Adipose tissue (tissue), 3 donors: ENCODE results near the gene ZNF513. TPM values are rescaled to one million over a fixed set of nuclear protein-coding genes. Genes with fewer than 3 reads are reported as not detected.
"Not testable (repeated sequence)": the region's sequence is repeated elsewhere in the genome, so short reads cannot be mapped to it uniquely, and the experiment has no call there.

Source experiments
- H3K27ac ChIP-seq: one replicate; pipeline ENCODE4 v1.5.1; 2013; ENCODE audit warnings: low read depth, low read length
- WGBS, 3 donors: extraction: QIAGEN DNeasy Blood & Tissue Kit; methylation state at CpG; one replicate each; pipeline ENCODE4 v1.1.7; 2013; 5-methylcytosine and 5-hydroxymethylcytosine counted together
- polyA plus RNA-seq, 3 donors: library from polyadenylated mRNA; stranded (reverse); fragments of 200-250 nt; gene quantifications; one replicate each; pipeline ENCODE4 v1.2.3, GENCODE V29; 2013
- donor health status: healthy with polysubstance abuse.
- donor health status: Bipolar disorder and iron deficiency.
- donor health status: healthy.

ZNF513 gene
- polyA plus RNA-seq = 10 to 100 TPM in 2 of 3 donors, 1 to 10 TPM in 1; 8.6 to 19.9 (median 12.5) TPM

GRCh38 chr2:27380626-27381545 is at the start of gene ZNF513:
ZNF513 (minus strand) TSS chr2:27380734; CDS start chr2:27380526, 208 bp downstream.
- WGBS, 3 donors = 12 to 15% (median 14%) methylated on average over 63 to 67 of the region's 67 CpGs
- H3K27ac ChIP-seq = peak within 1 kb of the TSS; percentile 58

GRCh38 chr2:27428978-27429541 is 48.5 kb upstream of the ZNF513 start:
- WGBS, 3 donors = 0 to 1% (median 0%) methylated on average over 40 to 51 of the region's 51 CpGs
- H3K27ac ChIP-seq = peak overlapping the region; percentile 51

- WGBS, 3 donors = 0% methylated on average over 54 to 75 of the region's 75 CpGs
- H3K27ac ChIP-seq = peak within 1 kb of the TSS; percentile 51
These were observed 47.9 kb upstream of the ZNF513 start, which contains the start of gene NRBP1 for GRCh38 chr2:27428213-27428977. NRBP1 (plus strand) TSS chr2:27428631; CDS start chr2:27433274, 4,643 bp downstream.

GRCh38 chr2:27427863-27428212 is 47.3 kb upstream of the ZNF513 start:
- WGBS, 3 donors = 6 to 15% (median 14%) methylated on average over 7 of the region's 7 CpGs
- no peak overlapping the region for H3K27ac ChIP-seq

GRCh38 chr2:27425039-27425438 is 44.5 kb upstream of the ZNF513 start:
- H3K27ac ChIP-seq = not testable (repeated sequence)
- 69 to 94% (median 91%) methylated on average over 10 of the region's 10 CpGs for WGBS, 3 donors

GRCh38 chr2:27422958-27423357 is 42.4 kb upstream of the ZNF513 start:
- H3K27ac ChIP-seq = no peak overlapping the region
- WGBS, 3 donors = 94 to 97% (median 96%) methylated on average over 3 of the region's 3 CpGs

- 78 to 89% (median 87%) methylated on average over 4 of the region's 4 CpGs for WGBS, 3 donors
These were observed 41.2 kb upstream of the ZNF513 start for GRCh38 chr2:27421660-27422250.

GRCh38 chr2:27420996-27421395 is 40.5 kb upstream of the ZNF513 start:
- no peak overlapping the region for H3K27ac ChIP-seq

More at GRCh38 chr2:27421660-27422250, 41.2 kb upstream of the ZNF513 start:
- H3K27ac ChIP-seq = no peak overlapping the region

GRCh38 chr2:27416151-27416550 is 35.6 kb upstream of the ZNF513 start:
- no peak overlapping the region for H3K27ac ChIP-seq
- 94 to 95% (median 94%) methylated on average over 6 of the region's 6 CpGs for WGBS, 3 donors

- 79 to 90% (median 88%) methylated on average over 9 of the region's 9 CpGs for WGBS, 3 donors
- no peak overlapping the region for H3K27ac ChIP-seq
These were observed 32.1 kb upstream of the ZNF513 start for GRCh38 chr2:27412419-27413152.

- 1% methylated on average over 78 to 82 of the region's 82 CpGs for WGBS, 3 donors
- peak within 1 kb of the TSS; percentile 83 for H3K27ac ChIP-seq
These were observed 29.0 kb upstream of the ZNF513 start, which contains the start of gene PPM1G for GRCh38 chr2:27409321-27410073. PPM1G (minus strand) TSS chr2:27409591; CDS start chr2:27409422, 169 bp downstream.

GRCh38 chr2:27408601-27409320 is 28.2 kb upstream of the ZNF513 start:
- WGBS, 3 donors = 0% methylated on average over 32 to 33 of the region's 33 CpGs
- peak overlapping the region; percentile 83 for H3K27ac ChIP-seq

GRCh38 chr2:27407798-27408491 is 27.4 kb upstream of the ZNF513 start:
- 45 to 57% (median 50%) methylated on average over 16 of the region's 16 CpGs for WGBS, 3 donors

GRCh38 chr2:27400348-27401135 is 20.0 kb upstream of the ZNF513 start:
- H3K27ac ChIP-seq = no peak overlapping the region
- WGBS, 3 donors = 95 to 100% (median 100%) methylated on average over 2 of the region's 2 CpGs

More at GRCh38 chr2:27407798-27408491, 27.4 kb upstream of the ZNF513 start:
- no peak overlapping the region for H3K27ac ChIP-seq

- no peak overlapping the region for H3K27ac ChIP-seq
- WGBS, 3 donors = 93 to 95% (median 95%) methylated on average over 5 of the region's 5 CpGs
These were observed 18.4 kb upstream of the ZNF513 start for GRCh38 chr2:27398962-27399361.
